Skeletal muscle satellite cell (primary cell): ENCODE results near the gene SAGE1.

Source experiments
- H3K27me3 ChIP-seq: 2 replicates; pipeline ENCODE4 v1.7.0; 2013; ENCODE audit warnings: low read length; ENCODE audit not compliant: control insufficient read depth, insufficient read depth
- H3K36me3 ChIP-seq: 2 replicates; pipeline ENCODE4 v1.7.0; 2013; ENCODE audit warnings: mild to moderate bottlenecking, control low read depth, low read length; ENCODE audit not compliant: insufficient read depth
- H3K4me1 ChIP-seq: 2 replicates; pipeline ENCODE4 v1.7.0; 2013; ENCODE audit warnings: low read length; ENCODE audit not compliant: control insufficient read depth, insufficient read depth
- H3K4me2 ChIP-seq: 2 replicates; pipeline ENCODE4 v1.7.0; 2013; ENCODE audit warnings: mild to moderate bottlenecking, low read length
- H3K4me3 ChIP-seq: 2 replicates; pipeline ENCODE4 v1.7.0; 2013; ENCODE audit warnings: low read length
- H3K9ac ChIP-seq: 2 replicates; pipeline ENCODE4 v1.7.0; 2013; ENCODE audit warnings: mild to moderate bottlenecking, low read depth, low read length, moderate library complexity
- H3K9me3 ChIP-seq: replicated peaks from 2 replicates; pipeline ENCODE4 v1.7.0; 2013; ENCODE audit warnings: mild to moderate bottlenecking, control low read depth, low read length

SAGE1 gene

DNA sequence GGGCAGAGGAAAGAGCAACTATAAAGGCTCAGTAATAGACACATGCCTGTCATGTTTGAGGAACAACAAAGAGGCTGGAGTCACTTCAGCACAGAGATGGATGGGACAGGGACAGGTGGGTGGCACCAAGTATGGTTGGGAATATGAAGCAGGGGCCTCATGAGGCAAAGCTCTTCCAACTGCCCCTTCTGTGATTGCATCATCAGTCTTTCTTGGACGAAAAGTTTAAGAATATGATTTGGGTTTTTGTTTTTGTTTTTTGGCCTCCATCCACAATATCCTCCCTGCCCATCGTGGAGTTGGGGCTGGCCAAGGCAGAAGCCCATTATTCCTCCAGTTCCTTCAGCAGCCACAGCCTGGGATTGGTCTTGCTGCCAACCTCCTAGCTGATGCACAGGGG, 34.4 kb downstream of the SAGE1 start:
- Histone ChIP-seq H3K9me3 (no peaks in the 10 kb centered on the region), H3K4me1 (no peaks in the 10 kb centered on the region), H3K4me2 (no peak overlapping the region), H3K27me3 (peaks cover 13% of the 10 kb centered on the region), H3K4me3 (no peak overlapping the region), H3K36me3 (no peaks in the 10 kb centered on the region), H3K9ac (no peak overlapping the region)

DNA sequence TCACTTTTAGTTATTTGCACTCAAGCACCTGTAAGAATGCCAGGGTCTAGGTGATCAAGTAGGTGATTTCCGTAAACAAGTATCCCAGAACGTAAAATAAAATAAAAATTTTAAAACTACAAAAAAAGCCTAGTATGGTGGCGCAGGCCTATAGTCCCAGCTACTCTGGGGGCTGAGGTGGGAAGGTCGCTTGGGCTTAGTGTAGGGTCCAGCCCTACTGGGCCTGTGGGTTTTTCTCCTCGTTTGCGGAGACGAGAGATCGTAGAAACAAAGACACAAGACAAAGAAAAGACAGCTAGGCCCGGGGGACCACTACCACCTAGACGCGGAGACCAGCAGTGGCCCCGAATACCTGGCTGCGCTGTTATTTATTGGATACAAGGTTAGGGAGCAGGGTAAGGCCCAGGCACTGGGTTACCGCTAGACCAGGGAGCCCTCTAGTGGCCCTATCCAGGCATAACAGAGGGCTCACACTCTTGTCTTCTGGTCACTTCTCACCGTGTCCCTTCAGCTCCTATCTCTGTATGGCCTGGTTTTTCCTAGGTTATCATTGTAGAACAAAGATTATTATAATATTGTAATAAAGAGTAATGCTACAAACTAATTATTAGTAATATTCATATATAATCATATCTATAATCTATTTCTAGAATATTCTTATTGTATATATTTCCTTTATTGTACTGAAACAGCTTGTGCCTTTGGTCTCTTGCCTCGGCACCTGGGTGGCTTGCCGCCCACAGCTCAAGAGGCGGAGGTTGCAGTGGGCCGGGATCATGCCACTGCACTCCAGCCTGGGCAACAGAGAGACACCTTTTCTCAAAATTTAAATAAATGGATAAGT, 38.4 kb downstream of the SAGE1 start:
- Histone ChIP-seq H3K9ac (no peak overlapping the region), H3K27me3 (peaks cover 16% of the 10 kb centered on the region), H3K4me1 (no peaks in the 10 kb centered on the region), H3K9me3 (no peaks in the 10 kb centered on the region), H3K36me3 (no peaks in the 10 kb centered on the region), H3K4me3 (no peak overlapping the region), H3K4me2 (no peak overlapping the region)

DNA sequence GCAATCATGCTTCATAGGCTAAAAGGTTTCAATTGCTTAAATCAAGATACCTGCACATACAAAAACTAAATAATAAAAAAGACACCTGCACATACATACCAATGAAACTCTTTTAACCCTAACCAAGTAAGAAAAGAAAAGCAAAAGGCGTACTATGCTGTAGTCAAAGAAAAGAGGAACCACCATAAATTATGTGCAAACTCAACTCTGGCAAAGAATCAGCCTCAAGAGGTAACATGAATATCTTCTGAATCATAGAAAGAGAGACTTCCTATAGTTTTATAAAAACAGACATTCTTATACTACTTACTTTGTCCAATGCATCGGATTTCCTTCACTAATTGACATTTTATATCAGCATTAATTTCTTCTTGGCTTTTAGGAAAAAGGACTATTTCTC, 51.0 kb downstream of the SAGE1 start:
- Histone ChIP-seq H3K9ac (no peak overlapping the region), H3K4me3 (no peak overlapping the region), H3K4me2 (no peak overlapping the region), H3K36me3 (no peaks in the 10 kb centered on the region), H3K4me1 (no peaks in the 10 kb centered on the region), H3K27me3 (no peaks in the 10 kb centered on the region), H3K9me3 (no peaks in the 10 kb centered on the region)

DNA sequence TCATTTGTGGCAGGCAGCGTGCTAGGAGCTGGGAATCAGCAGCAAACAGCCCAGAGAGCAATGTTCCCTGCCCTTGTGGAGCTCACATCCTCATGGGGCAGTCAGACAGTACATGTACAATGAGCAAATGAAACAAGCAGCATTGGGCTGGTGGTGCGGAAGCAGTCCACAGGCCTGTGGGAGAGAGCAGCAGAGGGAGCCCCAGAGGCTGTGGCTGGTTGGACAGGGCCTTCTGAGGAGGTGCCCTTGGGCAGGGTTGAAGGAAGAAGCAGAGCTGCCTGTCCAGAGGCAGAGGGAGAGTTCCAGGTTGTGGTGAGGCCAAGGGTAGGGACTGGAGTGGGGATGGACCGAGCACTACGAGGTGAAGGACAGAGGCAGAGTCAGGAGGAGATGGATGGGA, 57.8 kb downstream of the SAGE1 start:
- Histone ChIP-seq H3K27me3 (no peaks in the 10 kb centered on the region), H3K4me1 (no peaks in the 10 kb centered on the region), H3K9ac (no peak overlapping the region), H3K9me3 (no peaks in the 10 kb centered on the region), H3K4me2 (no peak overlapping the region), H3K4me3 (no peak overlapping the region), H3K36me3 (no peaks in the 10 kb centered on the region)
